K562 (cell line): ENCODE data around the gene OR1D2. TPM values are rescaled to one million over a fixed set of nuclear protein-coding genes. Genes with fewer than 3 reads are reported as not detected.

Source experiments
- ATAC-seq: fragments of 200-7000 bp; cut with Tn5 transposase; 3 replicates; pipeline ENCODE4 v1.9.1; 2020; ENCODE audit warnings: moderate library complexity
- BruUV-seq: library from RNA; stranded (reverse); fragments of 400-500 nt; replicated peaks from 2 replicates; lab custom pipeline; 2021; lab: Mats Ljungman, UMichigan
- CTCF ChIA-PET: fragments of 300-600 bp; formaldehyde crosslinking; extraction: SDS; loops from one replicate; lab custom pipeline; 2021; ENCODE audit warnings: low intra/inter-chr PET ratio; lab: Yijun Ruan, JAX
- POLR2A ChIA-PET: fragments of 300-600, 350-650 bp; sonication (Branson Sonifier 250); formaldehyde crosslinking; extraction: SDS; loops from one replicate; lab custom pipeline; 2021; ENCODE audit warnings: antibody characterized with exemption, inconsistent platforms; lab: Yijun Ruan, JAX
- DNase-seq, 4 experiments: peaks; one replicate each; pipeline versions ENCODE4 v3.0.0 to v3.0.0-alpha.2; 2011 to 2018; ENCODE audit warnings: low spot score in 3 of 4, mixed read lengths in 3 of 4; ENCODE audit errors: extremely low read depth in 1 of 4
- FAIRE-seq: peaks from 2 replicates; lab custom pipeline; 2011; peaks lifted over from hg19 to GRCh38; lab: Jason Lieb, UNC
- H2AFZ ChIP-seq: 2 replicates; pipeline ENCODE4 v1.6.0; 2011; ENCODE audit warnings: low read depth, low read length, control low read depth, inconsistent platforms
- H3K27ac ChIP-seq: fragments of 200-600 bp; 3 replicates; pipeline ENCODE4 v1.8.0; 2011; ENCODE audit warnings: low read depth, mild to moderate bottlenecking, control low read depth, inconsistent platforms, low read length, moderate library complexity, mixed read lengths; ENCODE audit errors: extremely low read depth
- H3K27me3 ChIP-seq, 2 experiments: fragments of 300-600 bp in 1 of 2; 2 replicates in 1 of 2; 3 replicates in 1 of 2; pipeline versions ENCODE4 v1.6.0 to v1.8.0; 2011; ENCODE audit warnings: inconsistent platforms in 2 of 2, low read length in 2 of 2, mild to moderate bottlenecking in 1 of 2, mixed read lengths in 1 of 2, moderate library complexity in 1 of 2; ENCODE audit not compliant: control insufficient read depth in 2 of 2, insufficient read depth in 2 of 2
- H3K36me3 ChIP-seq: fragments of 300-600 bp; 3 replicates; pipeline ENCODE4 v1.8.0; 2011; ENCODE audit warnings: mild to moderate bottlenecking, low read length, inconsistent platforms; ENCODE audit not compliant: control insufficient read depth, insufficient read depth
- H3K4me1 ChIP-seq, 2 experiments: fragments of 200-600 bp in 1 of 2; replicated peaks in 1 of 2; 2 replicates in 1 of 2; 3 replicates in 1 of 2; pipeline versions ENCODE4 v1.5.1 to v1.8.0; 2011; ENCODE audit warnings: inconsistent platforms in 2 of 2, low read length in 2 of 2, mild to moderate bottlenecking in 1 of 2, mixed read lengths in 1 of 2, moderate library complexity in 1 of 2; ENCODE audit not compliant: control insufficient read depth in 2 of 2, insufficient read depth in 2 of 2
- H3K4me2 ChIP-seq: 2 replicates; pipeline ENCODE4 v1.6.1; 2011; ENCODE audit warnings: low read length, control low read depth, inconsistent platforms, mixed read lengths; ENCODE audit not compliant: insufficient read depth
- H3K4me3 ChIP-seq: fragments of 200-600 bp; sonication (generic), shearing (Covaris generic); 2 replicates; pipeline ENCODE4 v1.5.1; 2016; ENCODE audit warnings: control low read depth, inconsistent platforms
- H3K79me2 ChIP-seq: fragments of 200-600 bp; 3 replicates; pipeline ENCODE4 v1.8.0; 2011; ENCODE audit warnings: low read length, inconsistent platforms; ENCODE audit not compliant: control insufficient read depth, insufficient read depth
- H3K9ac ChIP-seq, 2 experiments: 2 replicates each; pipeline versions ENCODE4 v1.6.0 to v1.6.1; 2011; ENCODE audit warnings: low read depth in 2 of 2, low read length in 2 of 2, control low read depth in 1 of 2, inconsistent platforms in 1 of 2, mild to moderate bottlenecking in 1 of 2, mixed read lengths in 1 of 2; ENCODE audit not compliant: insufficient read depth in 1 of 2
- H3K9me1 ChIP-seq: one replicate; pipeline ENCODE4 v1.6.0; 2011; ENCODE audit warnings: inconsistent platforms, mild to moderate bottlenecking, low read length, moderate library complexity; ENCODE audit not compliant: control insufficient read depth, insufficient read depth
- H3K9me3 ChIP-seq: replicated peaks from 2 replicates; pipeline ENCODE4 v1.5.1; 2011; ENCODE audit warnings: low read depth, low read length, inconsistent platforms; ENCODE audit not compliant: control insufficient read depth, insufficient read depth
- H4K20me1 ChIP-seq: replicated peaks from 2 replicates; pipeline ENCODE4 v1.6.1; 2011; ENCODE audit warnings: low read length, inconsistent platforms, mixed read lengths; ENCODE audit not compliant: control insufficient read depth, insufficient read depth
- BRD9 ChIP-seq: fragments of 450-650 bp; IDR thresholded peaks from 2 replicates; pipeline ENCODE4 v1.6.1; 2018; ENCODE audit warnings: low read depth; ENCODE audit not compliant: partially characterized antibody
- BRF2 ChIP-seq: IDR thresholded peaks from 3 replicates; pipeline ENCODE4 v1.6.1; 2011; ENCODE audit warnings: borderline replicate concordance, mild to moderate bottlenecking; ENCODE audit not compliant: insufficient read length, insufficient read depth
- HIVEP1 ChIP-seq: fragments of 250-450 bp; sonication (Bioruptor Pico); IDR thresholded peaks from 2 replicates; pipeline ENCODE4 v1.4.0; 2020; ENCODE audit warnings: mild to moderate bottlenecking
- HNRNPUL1 ChIP-seq: fragments of 200-400 bp; formaldehyde crosslinking; IDR thresholded peaks from 2 replicates; pipeline ENCODE4 v1.6.1; 2017; ENCODE audit warnings: low read length
- HOMEZ ChIP-seq: fragments of 250-450 bp; sonication (Bioruptor Pico); IDR thresholded peaks from 2 replicates; pipeline ENCODE4 v1.4.0; 2020; ENCODE audit warnings: mild to moderate bottlenecking, moderate library complexity
- KAT8 ChIP-seq: fragments of 450-650 bp; IDR thresholded peaks from 2 replicates; pipeline ENCODE4 v1.6.1; 2016; ENCODE audit warnings: low read depth, mild to moderate bottlenecking
- MEIS2 ChIP-seq: fragments of 450-650 bp; IDR thresholded peaks from 2 replicates; pipeline ENCODE4 v1.6.1; 2014; ENCODE audit warnings: mild to moderate bottlenecking; ENCODE audit not compliant: partially characterized antibody
- NCOA2 ChIP-seq, 2 experiments: fragments of 450-650 bp; IDR thresholded peaks; 2 replicates each; pipeline ENCODE4 v1.6.1; 2018; ENCODE audit warnings: mild to moderate bottlenecking in 2 of 2, moderate library complexity in 1 of 2; ENCODE audit not compliant: partially characterized antibody in 2 of 2
- NCOA6 ChIP-seq: fragments of 450-650 bp; IDR thresholded peaks from 2 replicates; pipeline ENCODE4 v1.6.1; 2017; ENCODE audit warnings: mild to moderate bottlenecking
- NR2C1 ChIP-seq, 2 experiments: fragments of 450-650 bp; IDR thresholded peaks; 2 replicates each; pipeline ENCODE4 v1.6.1; 2017; ENCODE audit warnings: mild to moderate bottlenecking in 2 of 2, antibody characterized with exemption in 1 of 2, inconsistent platforms in 1 of 2, missing compliant biosample characterization in 1 of 2, missing genetic modification characterization in 1 of 2
- RHOXF2B ChIP-seq: fragments of 250-450 bp; sonication (Bioruptor Pico); conservative IDR thresholded peaks from 2 replicates; pipeline ENCODE4 v1.5.1; 2021
- SRSF1 ChIP-seq: fragments of 200-400 bp; formaldehyde crosslinking; IDR thresholded peaks from 2 replicates; pipeline ENCODE4 v1.6.1; 2017; ENCODE audit warnings: mild to moderate bottlenecking, low read depth, low read length, moderate library complexity
- TCF3 ChIP-seq: sonication (generic); formaldehyde crosslinking; IDR thresholded peaks from 2 replicates; pipeline ENCODE4 v1.4.0; 2020; ENCODE audit warnings: mild to moderate bottlenecking, missing genetic modification reagents
- TEAD2 ChIP-seq: fragments of 450-650 bp; IDR thresholded peaks from 2 replicates; pipeline ENCODE4 v1.6.1; 2016; ENCODE audit warnings: missing genetic modification characterization, control low read depth, missing compliant biosample characterization
- ZNF274 ChIP-seq: IDR thresholded peaks from 2 replicates; pipeline ENCODE4 v1.6.1; 2011; ENCODE audit warnings: low read depth, mild to moderate bottlenecking, low read length, moderate library complexity, borderline replicate concordance
- WGBS: fragments of 100-300 bp; shearing (Covaris generic); methylation state at CpG from one replicate; pipeline ENCODE4 v1.1.6; 2016; ENCODE audit warnings: low coverage, mixed read lengths; ENCODE audit not compliant: insufficient coverage; ENCODE audit errors: missing lambda C conversion rate; 5-methylcytosine and 5-hydroxymethylcytosine counted together
- in situ Hi-C: fragments of 300-500 bp; cut with MboI; formaldehyde crosslinking; loops from 4 replicates; pipeline ENCODE4 v1.15.0; 2018; ENCODE audit warnings: inconsistent platforms, mixed read lengths
- intact Hi-C: fragments of 100-400 bp; cut with micrococcal nuclease; formaldehyde crosslinking; loops from 2 replicates; pipeline ENCODE4 v1.14.2; 2022
- polyA plus RNA-seq, 8 experiments: library from polyadenylated mRNA; depleted of rRNA in 4 of 8; stranded (reverse) in 5 of 8; unstranded in 3 of 8; fragments of >200 nt; fragmentation: Nextera tagmentation in 2 of 8; fragmentation: Illumina TruSeq in 1 of 8; extraction: Ambion mirVana in 2 of 8; extraction: Trizol in 1 of 8; gene quantifications; 2 replicates each; pipeline versions ENCODE4 v1.2.1 to v1.2.3, GENCODE V29; 2011 to 2014; ENCODE audit warnings: inconsistent platforms in 1 of 8, missing spikeins in 1 of 8
- total RNA-seq, 7 experiments: library from RNA; depleted of rRNA in 6 of 7; stranded (reverse); fragments of >200 nt in 6 of 7; fragmentation: Illumina TruSeq in 2 of 7; extraction: Trizol in 2 of 7; gene quantifications; 2 replicates each; pipeline versions ENCODE4 v1.2.1 to v1.2.3, GENCODE V29; 2011 to 2021; ENCODE audit warnings: low replicate concordance in 1 of 7

Gene OR1D2
- total and polyA plus RNA-seq, 9 of the 15 experiments (the other 6 are each of a cell fraction or from before 2014, with no cell fraction given): not detected

GRCh38 chr17:3039736-3040135 is 64.5 kb downstream of the OR1D2 start (continued):
- no peak for TF ChIP-seq SRSF1
- TF ChIP-seq HNRNPUL1: no peak
- no peak for TF ChIP-seq NCOA2 (IDR thresholded peaks at IDR 0.05; ENCODE audit: partially characterized antibody in 2 of 2)

- H3K27me3 ChIP-seq: peaks cover 0 to 5% of the 10 kb centered on the region in 2 experiments; a peak in 2 of 5 replicates
- no peak overlapping the region for H3K4me3 ChIP-seq
- in situ Hi-C loops: no loop called here
- H3K4me1 ChIP-seq: no peaks in the 10 kb centered on the region
- ATAC-seq (no peak), DNase-seq (no peak), FAIRE-seq (no peak)
- H3K27ac ChIP-seq: no peak overlapping the region
- no peaks in the 10 kb centered on the region for H3K9me1 ChIP-seq
- H4K20me1 ChIP-seq: no peaks in the 10 kb centered on the region
- no peak overlapping the region for H3K9ac ChIP-seq
- 0% methylated on average over 3 of the region's 5 CpGs for WGBS
- CTCF ChIA-PET: interaction anchor here (0.6 kb wide), 1 partner anchor 49 kb away, joined by 3 read pairs; no protein-coding TSS in a partner anchor
- BruUV-seq: no TSS peak
- no peak overlapping the region for H2AFZ ChIP-seq
- POLR2A ChIA-PET: no interaction called here
- intact Hi-C loops: no loop called here
- no peak overlapping the region for H3K4me2 ChIP-seq
- H3K9me3 ChIP-seq: no peaks in the 10 kb centered on the region
- H3K79me2 ChIP-seq: no peaks in the 10 kb centered on the region
- no peaks in the 10 kb centered on the region for H3K36me3 ChIP-seq
- TF ChIP-seq HIVEP1 (CRISPR knock-in tag) (no peak), KAT8 (no peak), NCOA6 (no peak), NR2C1 (IDR thresholded peaks at IDR 0.05) (no peak), NR2C1 (tag; IDR thresholded peaks at IDR 0.05) (no peak), MEIS2 (no peak), BRD9 (no peak), HOMEZ (CRISPR knock-in tag) (no peak), RHOXF2B (no peak), ZNF274 (no peak), BRF2 (no peak), TCF3 (CRISPR knock-in tag) (no peak), TEAD2 (no peak)
These were observed 65.3 kb downstream of the OR1D2 start for GRCh38 chr17:3038941-3039340.
